ENCODE results near the gene GBA2.
A peak's percentile ranks its signal among the peaks of the same experiment; 100 is the strongest.

GBA2 gene

GRCh38 chr9:35736201-35736633 lies 12.8 kb downstream of the GBA2 start:
- peak; percentile 62 for DNase-seq

- DNase-seq, result no peak
Observed at GRCh38 chr9:35734096-35734495, 14.9 kb downstream of the GBA2 start.

- DNase-seq, result peak; percentile 42
Observed at GRCh38 chr9:35732800-35733541, 16.1 kb downstream of the GBA2 start.

- peak; percentile 99 for DNase-seq
Observed at GRCh38 chr9:35732185-35732799, 16.7 kb downstream of the GBA2 start, which contains the start of the genes CREB3 and TLN1. TSS of gene CREB3 (plus strand) at chr9:35732666. CDS start at chr9:35732773, 107 bp downstream. TSS of gene TLN1 (minus strand) at chr9:35732195. CDS start at chr9:35725694, 6,501 bp downstream.

- no peak for DNase-seq
Observed at GRCh38 chr9:35731415-35732184, 17.4 kb downstream of the GBA2 start.

- DNase-seq, result no peak
Observed at GRCh38 chr9:35730486-35730854, 18.6 kb downstream of the GBA2 start.

GRCh38 chr9:35729700-35730485 lies 19.1 kb downstream of the GBA2 start:
- peak; percentile 96 for DNase-seq

GRCh38 chr9:35729101-35729500 lies 19.9 kb downstream of the GBA2 start:
- DNase-seq, result no peak

GRCh38 chr9:35728041-35728971 lies 20.7 kb downstream of the GBA2 start:
- DNase-seq, result peak; percentile 93

GRCh38 chr9:35727676-35728040 lies 21.4 kb downstream of the GBA2 start:
- DNase-seq, result no peak

GRCh38 chr9:35726931-35727330 lies 22.1 kb downstream of the GBA2 start:
- peak; percentile 43 for DNase-seq

GRCh38 chr9:35725362-35725761 lies 23.7 kb downstream of the GBA2 start:
- DNase-seq, result no peak

GRCh38 chr9:35723908-35724307 lies 25.1 kb downstream of the GBA2 start:
- no peak for DNase-seq

- DNase-seq, result no peak
Observed at GRCh38 chr9:35723426-35723825, 25.6 kb downstream of the GBA2 start.

- DNase-seq, result no peak
Observed at GRCh38 chr9:35719546-35719945, 29.5 kb downstream of the GBA2 start.

GRCh38 chr9:35718721-35719511 lies 30.1 kb downstream of the GBA2 start:
- DNase-seq, result peak; percentile 29

- no peak for DNase-seq
Observed at GRCh38 chr9:35717132-35717870, 31.7 kb downstream of the GBA2 start.

GRCh38 chr9:35716230-35716629 lies 32.8 kb downstream of the GBA2 start:
- peak; percentile 11 for DNase-seq

GRCh38 chr9:35714579-35715252 lies 34.3 kb downstream of the GBA2 start:
- DNase-seq, result no peak

GRCh38 chr9:35714123-35714522 lies 34.9 kb downstream of the GBA2 start:
- no peak for DNase-seq

All from HCEC 1CT (cell line).